HEK293 (cell line): Measurements from ENCODE around the gene APOBEC3A.

Experiments
- BCL11A ChIP-seq: fragments of 450-650 bp; formaldehyde crosslinking; IDR thresholded peaks from 2 replicates; pipeline ENCODE4 v1.5.1; 2016; ENCODE audit warnings: low read depth, missing biosample characterization, missing genetic modification characterization
- GFI1B ChIP-seq: fragments of 450-650 bp; formaldehyde crosslinking; IDR thresholded peaks from 2 replicates; pipeline ENCODE4 v1.5.1; 2016; ENCODE audit warnings: missing biosample characterization, missing genetic modification characterization
- GLIS2 ChIP-seq: fragments of 450-650 bp; formaldehyde crosslinking; IDR thresholded peaks from 2 replicates; pipeline ENCODE4 v1.5.1; 2016; ENCODE audit warnings: missing biosample characterization, missing genetic modification characterization
- HOXC10 ChIP-seq: sonication (generic); formaldehyde crosslinking; IDR thresholded peaks from 2 replicates; pipeline ENCODE4 v1.8.1; 2023; ENCODE audit warnings: mild to moderate bottlenecking, missing genetic modification reagents
- HOXD13 ChIP-seq: sonication (generic); formaldehyde crosslinking; IDR thresholded peaks from 2 replicates; pipeline ENCODE4 v1.8.0; 2022; ENCODE audit warnings: missing genetic modification reagents, borderline replicate concordance
- KLF16 ChIP-seq: fragments of 450-650 bp; formaldehyde crosslinking; IDR thresholded peaks from 2 replicates; pipeline ENCODE4 v1.5.1; 2017; ENCODE audit warnings: missing biosample characterization, missing genetic modification characterization
- KLF9 ChIP-seq: fragments of 450-650 bp; formaldehyde crosslinking; IDR thresholded peaks from 2 replicates; pipeline ENCODE4 v1.5.1; 2016; ENCODE audit warnings: missing biosample characterization, missing genetic modification characterization, low read depth
- SP2 ChIP-seq: fragments of 450-650 bp; formaldehyde crosslinking; IDR thresholded peaks from 2 replicates; pipeline ENCODE4 v1.5.1; 2016; ENCODE audit warnings: missing biosample characterization, missing genetic modification characterization
- ZFHX2 ChIP-seq: fragments of 450-650 bp; formaldehyde crosslinking; conservative IDR thresholded peaks from 2 replicates; pipeline ENCODE4 v1.5.1; 2016; ENCODE audit warnings: missing biosample characterization, missing genetic modification characterization
- ZNF140 ChIP-seq: fragments of 450-650 bp; formaldehyde crosslinking; IDR thresholded peaks from 2 replicates; pipeline ENCODE4 v1.5.1; 2016; ENCODE audit warnings: missing biosample characterization, missing genetic modification characterization
- ZNF16 ChIP-seq: fragments of 450-650 bp; formaldehyde crosslinking; IDR thresholded peaks from 2 replicates; pipeline ENCODE4 v1.5.1; 2016; ENCODE audit warnings: low read depth, missing biosample characterization, missing genetic modification characterization
- ZNF302 ChIP-seq: fragments of 450-650 bp; formaldehyde crosslinking; IDR thresholded peaks from 2 replicates; pipeline ENCODE4 v1.5.1; 2016; ENCODE audit warnings: missing biosample characterization, missing genetic modification characterization, low read depth
- ZNF423 ChIP-seq: fragments of 450-650 bp; formaldehyde crosslinking; IDR thresholded peaks from 2 replicates; pipeline ENCODE4 v1.5.1; 2016; ENCODE audit warnings: missing biosample characterization, missing genetic modification characterization
- ZNF48 ChIP-seq: fragments of 450-650 bp; formaldehyde crosslinking; IDR thresholded peaks from 2 replicates; pipeline ENCODE4 v1.5.1; 2016; ENCODE audit warnings: missing biosample characterization, missing genetic modification characterization
- ZNF501 ChIP-seq: fragments of 450-650 bp; formaldehyde crosslinking; IDR thresholded peaks from 2 replicates; pipeline ENCODE4 v1.5.1; 2016; ENCODE audit warnings: missing biosample characterization, missing genetic modification characterization
- ZNF521 ChIP-seq: fragments of 450-650 bp; formaldehyde crosslinking; IDR thresholded peaks from 2 replicates; pipeline ENCODE4 v1.5.1; 2017; ENCODE audit warnings: missing biosample characterization, mild to moderate bottlenecking, missing genetic modification characterization
- ZNF560 ChIP-seq: fragments of 450-650 bp; formaldehyde crosslinking; IDR thresholded peaks from 2 replicates; pipeline ENCODE4 v1.5.1; 2017; ENCODE audit warnings: missing biosample characterization, missing genetic modification characterization, borderline replicate concordance
- ZNF596 ChIP-seq: fragments of 450-650 bp; IDR thresholded peaks from 2 replicates; pipeline ENCODE4 v1.5.0; 2018; ENCODE audit warnings: missing biosample characterization, mild to moderate bottlenecking, missing genetic modification characterization, moderate library complexity
- ZSCAN16 ChIP-seq: fragments of 450-650 bp; formaldehyde crosslinking; IDR thresholded peaks from 2 replicates; pipeline ENCODE4 v1.5.1; 2016; ENCODE audit warnings: missing biosample characterization, missing genetic modification characterization
- TF ChIP-seq, protein P1 (sequence below): fragments of 450-650 bp; formaldehyde crosslinking; IDR thresholded peaks from 2 replicates; pipeline ENCODE4 v1.5.1; 2017; ENCODE audit warnings: missing biosample characterization, mild to moderate bottlenecking, missing genetic modification characterization, moderate library complexity
- TF ChIP-seq, protein P2 (sequence below): fragments of 450-650 bp; formaldehyde crosslinking; IDR thresholded peaks from 2 replicates; pipeline ENCODE4 v1.5.1; 2017; ENCODE audit warnings: missing biosample characterization, missing genetic modification characterization
- TF ChIP-seq, protein P3 (sequence below): fragments of 450-650 bp; formaldehyde crosslinking; IDR thresholded peaks from 2 replicates; pipeline ENCODE4 v1.5.1; 2016; ENCODE audit warnings: missing biosample characterization, missing genetic modification characterization
- TF ChIP-seq, protein P4 (sequence below): fragments of 450-650 bp; formaldehyde crosslinking; IDR thresholded peaks from 2 replicates; pipeline ENCODE4 v1.5.1; 2016; ENCODE audit warnings: missing biosample characterization, missing genetic modification characterization
- TF ChIP-seq, protein P5 (sequence below): fragments of 450-650 bp; formaldehyde crosslinking; IDR thresholded peaks from 2 replicates; pipeline ENCODE4 v1.5.1; 2016; ENCODE audit warnings: missing biosample characterization, missing genetic modification characterization
- TF ChIP-seq, protein P6 (sequence below): fragments of 450-650 bp; formaldehyde crosslinking; IDR thresholded peaks from 2 replicates; pipeline ENCODE4 v1.5.1; 2016; ENCODE audit warnings: missing biosample characterization, missing genetic modification characterization
- TF ChIP-seq, protein P7 (sequence below): fragments of 450-650 bp; formaldehyde crosslinking; IDR thresholded peaks from 2 replicates; pipeline ENCODE4 v1.5.1; 2016; ENCODE audit warnings: missing biosample characterization, missing genetic modification characterization
- TF ChIP-seq, protein P8 (sequence below): fragments of 450-650 bp; formaldehyde crosslinking; IDR thresholded peaks from 2 replicates; pipeline ENCODE4 v1.5.1; 2016; ENCODE audit warnings: missing biosample characterization, missing genetic modification characterization

The APOBEC3A gene

DNA sequence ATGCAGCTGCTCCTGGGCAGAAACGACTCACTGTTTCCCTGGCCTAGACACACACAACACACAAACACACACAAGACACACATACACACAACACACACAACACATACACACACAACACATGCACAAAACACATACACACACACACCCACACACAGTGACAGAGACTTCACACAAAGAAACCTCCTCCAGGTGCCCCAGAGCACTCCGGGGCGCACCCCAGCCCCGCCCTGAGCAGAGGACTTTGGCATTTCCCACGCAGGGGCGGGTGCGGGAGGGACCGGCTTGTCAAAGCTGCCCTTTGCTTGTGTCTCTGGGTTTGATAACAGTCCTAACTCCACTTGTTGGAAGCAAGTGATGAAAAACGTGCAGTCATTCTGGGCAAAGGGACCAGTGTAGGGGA lies 6.5 kb downstream of the APOBEC3A start (continued):
- TF ChIP-seq, protein P1, sequence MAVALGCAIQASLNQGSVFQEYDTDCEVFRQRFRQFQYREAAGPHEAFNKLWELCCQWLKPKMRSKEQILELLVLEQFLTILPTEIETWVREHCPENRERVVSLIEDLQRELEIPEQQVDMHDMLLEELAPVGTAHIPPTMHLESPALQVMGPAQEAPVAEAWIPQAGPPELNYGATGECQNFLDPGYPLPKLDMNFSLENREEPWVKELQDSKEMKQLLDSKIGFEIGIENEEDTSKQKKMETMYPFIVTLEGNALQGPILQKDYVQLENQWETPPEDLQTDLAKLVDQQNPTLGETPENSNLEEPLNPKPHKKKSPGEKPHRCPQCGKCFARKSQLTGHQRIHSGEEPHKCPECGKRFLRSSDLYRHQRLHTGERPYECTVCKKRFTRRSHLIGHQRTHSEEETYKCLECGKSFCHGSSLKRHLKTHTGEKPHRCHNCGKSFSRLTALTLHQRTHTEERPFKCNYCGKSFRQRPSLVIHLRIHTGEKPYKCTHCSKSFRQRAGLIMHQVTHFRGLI (tag by site-specific recombination): no peak
- TF ChIP-seq, protein P2, sequence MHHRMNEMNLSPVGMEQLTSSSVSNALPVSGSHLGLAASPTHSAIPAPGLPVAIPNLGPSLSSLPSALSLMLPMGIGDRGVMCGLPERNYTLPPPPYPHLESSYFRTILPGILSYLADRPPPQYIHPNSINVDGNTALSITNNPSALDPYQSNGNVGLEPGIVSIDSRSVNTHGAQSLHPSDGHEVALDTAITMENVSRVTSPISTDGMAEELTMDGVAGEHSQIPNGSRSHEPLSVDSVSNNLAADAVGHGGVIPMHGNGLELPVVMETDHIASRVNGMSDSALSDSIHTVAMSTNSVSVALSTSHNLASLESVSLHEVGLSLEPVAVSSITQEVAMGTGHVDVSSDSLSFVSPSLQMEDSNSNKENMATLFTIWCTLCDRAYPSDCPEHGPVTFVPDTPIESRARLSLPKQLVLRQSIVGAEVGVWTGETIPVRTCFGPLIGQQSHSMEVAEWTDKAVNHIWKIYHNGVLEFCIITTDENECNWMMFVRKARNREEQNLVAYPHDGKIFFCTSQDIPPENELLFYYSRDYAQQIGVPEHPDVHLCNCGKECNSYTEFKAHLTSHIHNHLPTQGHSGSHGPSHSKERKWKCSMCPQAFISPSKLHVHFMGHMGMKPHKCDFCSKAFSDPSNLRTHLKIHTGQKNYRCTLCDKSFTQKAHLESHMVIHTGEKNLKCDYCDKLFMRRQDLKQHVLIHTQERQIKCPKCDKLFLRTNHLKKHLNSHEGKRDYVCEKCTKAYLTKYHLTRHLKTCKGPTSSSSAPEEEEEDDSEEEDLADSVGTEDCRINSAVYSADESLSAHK: no peak
- no peak for TF ChIP-seq ZNF560 (tag by site-specific recombination)
- no peak for TF ChIP-seq BCL11A (tag by site-specific recombination)
- TF ChIP-seq ZNF501 (tag by site-specific recombination): no peak
- TF ChIP-seq ZNF423 (tag by site-specific recombination): no peak
- no peak for TF ChIP-seq ZSCAN16 (tag by site-specific recombination)
- no peak for TF ChIP-seq ZNF521
- TF ChIP-seq GLIS2 (tag by site-specific recombination): no peak
- TF ChIP-seq KLF16 (tag by site-specific recombination): no peak
- TF ChIP-seq, protein P3, sequence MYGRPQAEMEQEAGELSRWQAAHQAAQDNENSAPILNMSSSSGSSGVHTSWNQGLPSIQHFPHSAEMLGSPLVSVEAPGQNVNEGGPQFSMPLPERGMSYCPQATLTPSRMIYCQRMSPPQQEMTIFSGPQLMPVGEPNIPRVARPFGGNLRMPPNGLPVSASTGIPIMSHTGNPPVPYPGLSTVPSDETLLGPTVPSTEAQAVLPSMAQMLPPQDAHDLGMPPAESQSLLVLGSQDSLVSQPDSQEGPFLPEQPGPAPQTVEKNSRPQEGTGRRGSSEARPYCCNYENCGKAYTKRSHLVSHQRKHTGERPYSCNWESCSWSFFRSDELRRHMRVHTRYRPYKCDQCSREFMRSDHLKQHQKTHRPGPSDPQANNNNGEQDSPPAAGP (tag by site-specific recombination): peak; percentile 63
- TF ChIP-seq ZNF16 (tag by site-specific recombination): no peak
- no peak for TF ChIP-seq ZNF140 (tag by site-specific recombination)
- TF ChIP-seq, protein P4, sequence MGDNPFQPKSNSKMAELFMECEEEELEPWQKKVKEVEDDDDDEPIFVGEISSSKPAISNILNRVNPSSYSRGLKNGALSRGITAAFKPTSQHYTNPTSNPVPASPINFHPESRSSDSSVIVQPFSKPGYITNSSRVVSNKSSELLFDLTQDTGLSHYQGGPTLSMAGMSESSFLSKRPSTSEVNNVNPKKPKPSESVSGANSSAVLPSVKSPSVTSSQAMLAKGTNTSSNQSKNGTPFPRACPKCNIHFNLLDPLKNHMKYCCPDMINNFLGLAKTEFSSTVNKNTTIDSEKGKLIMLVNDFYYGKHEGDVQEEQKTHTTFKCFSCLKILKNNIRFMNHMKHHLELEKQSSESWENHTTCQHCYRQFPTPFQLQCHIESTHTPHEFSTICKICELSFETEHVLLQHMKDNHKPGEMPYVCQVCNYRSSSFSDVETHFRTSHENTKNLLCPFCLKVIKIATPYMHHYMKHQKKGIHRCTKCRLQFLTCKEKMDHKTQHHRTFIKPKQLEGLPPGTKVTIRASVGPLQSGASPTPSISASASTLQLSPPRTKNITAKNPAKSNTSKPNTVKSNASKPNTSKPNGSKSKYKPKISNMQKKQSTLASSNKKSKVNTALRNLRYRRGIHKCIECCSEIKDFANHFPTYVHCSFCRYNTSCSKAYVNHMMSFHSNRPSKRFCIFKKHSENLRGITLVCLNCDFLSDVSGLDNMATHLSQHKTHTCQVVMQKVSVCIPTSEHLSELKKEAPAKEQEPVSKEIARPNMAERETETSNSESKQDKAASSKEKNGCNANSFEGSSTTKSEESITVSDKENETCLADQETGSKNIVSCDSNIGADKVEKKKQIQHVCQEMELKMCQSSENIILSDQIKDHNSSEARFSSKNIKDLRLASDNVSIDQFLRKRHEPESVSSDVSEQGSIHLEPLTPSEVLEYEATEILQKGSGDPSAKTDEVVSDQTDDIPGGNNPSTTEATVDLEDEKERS (tag by site-specific recombination): no peak
- no peak for TF ChIP-seq ZNF302 (tag by site-specific recombination)
- no peak for TF ChIP-seq KLF9 (tag by site-specific recombination)
- TF ChIP-seq HOXD13: no peak
- TF ChIP-seq, protein P5, sequence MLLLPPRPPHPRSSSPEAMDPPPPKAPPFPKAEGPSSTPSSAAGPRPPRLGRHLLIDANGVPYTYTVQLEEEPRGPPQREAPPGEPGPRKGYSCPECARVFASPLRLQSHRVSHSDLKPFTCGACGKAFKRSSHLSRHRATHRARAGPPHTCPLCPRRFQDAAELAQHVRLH (tag by site-specific recombination): no peak
- no peak for TF ChIP-seq GFI1B (tag by site-specific recombination)
- TF ChIP-seq, protein P6, sequence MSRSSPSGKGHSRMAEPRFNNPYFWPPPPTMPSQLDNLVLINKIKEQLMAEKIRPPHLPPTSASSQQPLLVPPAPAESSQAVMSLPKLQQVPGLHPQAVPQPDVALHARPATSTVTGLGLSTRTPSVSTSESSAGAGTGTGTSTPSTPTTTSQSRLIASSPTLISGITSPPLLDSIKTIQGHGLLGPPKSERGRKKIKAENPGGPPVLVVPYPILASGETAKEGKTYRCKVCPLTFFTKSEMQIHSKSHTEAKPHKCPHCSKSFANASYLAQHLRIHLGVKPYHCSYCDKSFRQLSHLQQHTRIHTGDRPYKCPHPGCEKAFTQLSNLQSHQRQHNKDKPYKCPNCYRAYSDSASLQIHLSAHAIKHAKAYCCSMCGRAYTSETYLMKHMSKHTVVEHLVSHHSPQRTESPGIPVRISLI: no peak
- TF ChIP-seq, protein P7, sequence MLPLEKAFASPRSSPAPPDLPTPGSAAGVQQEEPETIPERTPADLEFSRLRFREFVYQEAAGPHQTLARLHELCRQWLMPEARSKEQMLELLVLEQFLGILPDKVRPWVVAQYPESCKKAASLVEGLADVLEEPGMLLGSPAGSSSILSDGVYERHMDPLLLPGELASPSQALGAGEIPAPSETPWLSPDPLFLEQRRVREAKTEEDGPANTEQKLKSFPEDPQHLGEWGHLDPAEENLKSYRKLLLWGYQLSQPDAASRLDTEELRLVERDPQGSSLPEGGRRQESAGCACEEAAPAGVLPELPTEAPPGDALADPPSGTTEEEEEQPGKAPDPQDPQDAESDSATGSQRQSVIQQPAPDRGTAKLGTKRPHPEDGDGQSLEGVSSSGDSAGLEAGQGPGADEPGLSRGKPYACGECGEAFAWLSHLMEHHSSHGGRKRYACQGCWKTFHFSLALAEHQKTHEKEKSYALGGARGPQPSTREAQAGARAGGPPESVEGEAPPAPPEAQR (tag by site-specific recombination): no peak
- no peak for TF ChIP-seq HOXC10
- peak; percentile 81 for TF ChIP-seq ZFHX2
- no peak for TF ChIP-seq ZNF48
- peak; percentile 38; the same call in 1 of the 2 replicates for TF ChIP-seq SP2 (tag by site-specific recombination)
- TF ChIP-seq ZNF596 (tag by site-specific recombination): no peak
- TF ChIP-seq, protein P8, sequence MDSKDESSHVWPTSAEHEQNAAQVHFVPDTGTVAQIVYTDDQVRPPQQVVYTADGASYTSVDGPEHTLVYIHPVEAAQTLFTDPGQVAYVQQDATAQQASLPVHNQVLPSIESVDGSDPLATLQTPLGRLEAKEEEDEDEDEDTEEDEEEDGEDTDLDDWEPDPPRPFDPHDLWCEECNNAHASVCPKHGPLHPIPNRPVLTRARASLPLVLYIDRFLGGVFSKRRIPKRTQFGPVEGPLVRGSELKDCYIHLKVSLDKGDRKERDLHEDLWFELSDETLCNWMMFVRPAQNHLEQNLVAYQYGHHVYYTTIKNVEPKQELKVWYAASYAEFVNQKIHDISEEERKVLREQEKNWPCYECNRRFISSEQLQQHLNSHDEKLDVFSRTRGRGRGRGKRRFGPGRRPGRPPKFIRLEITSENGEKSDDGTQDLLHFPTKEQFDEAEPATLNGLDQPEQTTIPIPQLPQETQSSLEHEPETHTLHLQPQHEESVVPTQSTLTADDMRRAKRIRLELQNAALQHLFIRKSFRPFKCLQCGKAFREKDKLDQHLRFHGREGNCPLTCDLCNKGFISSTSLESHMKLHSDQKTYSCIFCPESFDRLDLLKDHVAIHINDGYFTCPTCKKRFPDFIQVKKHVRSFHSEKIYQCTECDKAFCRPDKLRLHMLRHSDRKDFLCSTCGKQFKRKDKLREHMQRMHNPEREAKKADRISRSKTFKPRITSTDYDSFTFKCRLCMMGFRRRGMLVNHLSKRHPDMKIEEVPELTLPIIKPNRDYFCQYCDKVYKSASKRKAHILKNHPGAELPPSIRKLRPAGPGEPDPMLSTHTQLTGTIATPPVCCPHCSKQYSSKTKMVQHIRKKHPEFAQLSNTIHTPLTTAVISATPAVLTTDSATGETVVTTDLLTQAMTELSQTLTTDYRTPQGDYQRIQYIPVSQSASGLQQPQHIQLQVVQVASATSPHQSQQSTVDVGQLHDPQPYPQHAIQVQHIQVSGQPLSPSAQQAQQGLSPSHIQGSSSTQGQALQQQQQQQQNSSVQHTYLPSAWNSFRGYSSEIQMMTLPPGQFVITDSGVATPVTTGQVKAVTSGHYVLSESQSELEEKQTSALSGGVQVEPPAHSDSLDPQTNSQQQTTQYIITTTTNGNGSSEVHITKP (tag by site-specific recombination): no peak
